ENCODE results near the gene SH3D19. TPM values are rescaled to one million over a fixed set of nuclear protein-coding genes. Genes with fewer than 3 reads are reported as not detected.

Gene SH3D19
- total RNA-seq, 1 donor from 2014 or later = 25.1 TPM

GRCh38 chr4:151206241-151207005 lies 119.0 kb downstream of the SH3D19 start:
- Mint-ChIP-seq H3K27me3 (ENCODE audit: low read depth) (no peaks in the 10 kb centered on the region), H3K9me3 (no peaks in the 10 kb centered on the region), H3K4me3 (no peak overlapping the region), H3K4me1 (peaks cover 31% of the 10 kb centered on the region), H3K27ac (ENCODE audit: unreplicated experiment) (peak overlapping the region; percentile 82), H3K36me3 (ENCODE audit: low read depth) (no peaks in the 10 kb centered on the region)
- no peak for TF ChIP-seq CTCF (conservative IDR thresholded peaks at IDR 0.05)
- DNase-seq (ENCODE audit: low read depth, low spot score) = no peak

DNA sequence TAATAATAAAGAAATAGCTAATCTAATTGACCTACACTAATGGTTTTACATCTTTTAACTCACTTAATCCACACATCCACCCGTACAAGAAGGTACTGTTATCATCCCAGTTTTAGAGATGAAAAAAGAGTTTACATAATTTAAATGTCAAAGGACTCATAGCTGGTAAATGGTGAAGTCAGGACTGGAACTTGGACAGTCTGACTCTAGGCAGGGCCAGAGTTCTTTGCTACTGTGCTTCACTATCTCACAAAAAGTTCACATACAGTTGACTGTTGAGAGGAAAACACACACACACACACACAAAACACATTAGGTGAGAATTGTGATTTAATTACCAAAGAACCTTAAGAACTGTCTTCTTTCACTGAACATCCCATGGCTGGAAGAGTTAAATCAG lies 119.7 kb downstream of the SH3D19 start:
- H3K36me3 Mint-ChIP-seq (ENCODE audit: low read depth) = no peaks in the 10 kb centered on the region
- no peak overlapping the region for H3K27ac Mint-ChIP-seq (ENCODE audit: unreplicated experiment)
- no peaks in the 10 kb centered on the region for H3K27me3 Mint-ChIP-seq (ENCODE audit: low read depth)
- peaks cover 33% of the 10 kb centered on the region for H3K4me1 Mint-ChIP-seq
- H3K4me3 Mint-ChIP-seq = no peak overlapping the region
- TF ChIP-seq CTCF (conservative IDR thresholded peaks at IDR 0.05) = no peak
- no peak for DNase-seq (ENCODE audit: low read depth, low spot score)
- no peaks in the 10 kb centered on the region for H3K9me3 Mint-ChIP-seq

DNA sequence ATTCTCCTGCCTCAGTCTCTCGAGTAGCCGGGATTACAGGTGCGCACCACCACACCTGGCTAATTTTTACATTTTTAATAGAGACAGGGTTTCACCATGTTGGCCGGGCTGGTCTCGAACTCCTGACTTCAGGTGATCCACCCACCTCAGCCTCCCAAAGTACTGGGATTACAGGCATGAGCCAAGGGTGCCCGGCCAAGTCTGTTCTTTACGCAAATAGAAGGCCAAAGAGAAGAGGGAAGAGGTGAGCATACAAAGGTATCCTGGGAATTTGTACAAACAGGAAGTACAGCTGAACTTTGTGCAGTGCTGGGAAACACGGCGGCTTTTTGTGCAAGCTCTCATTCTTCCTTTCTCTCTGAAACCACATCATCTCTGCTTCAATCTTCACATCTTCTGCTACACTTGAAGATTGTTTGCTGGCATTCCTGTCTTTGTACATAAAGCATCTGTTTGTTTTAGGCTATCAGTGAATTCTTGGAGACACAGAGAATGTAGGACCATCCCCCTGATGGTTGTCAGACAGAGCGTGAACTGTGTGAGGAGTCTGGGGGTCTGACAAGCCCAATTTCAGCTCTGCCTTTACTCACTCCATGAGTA lies 120.4 kb downstream of the SH3D19 start:
- Mint-ChIP-seq H3K27me3 (ENCODE audit: low read depth) (no peaks in the 10 kb centered on the region), H3K9me3 (no peaks in the 10 kb centered on the region), H3K36me3 (ENCODE audit: low read depth) (no peaks in the 10 kb centered on the region), H3K4me1 (peaks cover 40% of the 10 kb centered on the region), H3K27ac (ENCODE audit: unreplicated experiment) (peak overlapping the region; percentile 81), H3K4me3 (no peak overlapping the region)
- no peak for TF ChIP-seq CTCF (conservative IDR thresholded peaks at IDR 0.05)
- no peak for DNase-seq (ENCODE audit: low read depth, low spot score)

GRCh38 chr4:151202851-151203455 lies 122.5 kb downstream of the SH3D19 start:
- Mint-ChIP-seq H3K27me3 (ENCODE audit: low read depth) (no peaks in the 10 kb centered on the region), H3K27ac (ENCODE audit: unreplicated experiment) (no peak overlapping the region), H3K4me1 (peaks cover 58% of the 10 kb centered on the region)

GRCh38 chr4:151202381-151202780 lies 123.0 kb downstream of the SH3D19 start:
- no peak overlapping the region for H3K4me3 Mint-ChIP-seq
- H3K36me3 Mint-ChIP-seq (ENCODE audit: low read depth) = no peaks in the 10 kb centered on the region
- TF ChIP-seq CTCF (conservative IDR thresholded peaks at IDR 0.05) = no peak
- no peak for DNase-seq (ENCODE audit: low read depth, low spot score)
- H3K27me3 Mint-ChIP-seq (ENCODE audit: low read depth) = no peaks in the 10 kb centered on the region
- no peak overlapping the region for H3K27ac Mint-ChIP-seq (ENCODE audit: unreplicated experiment)
- no peaks in the 10 kb centered on the region for H3K9me3 Mint-ChIP-seq
- H3K4me1 Mint-ChIP-seq = peaks cover 58% of the 10 kb centered on the region

More at GRCh38 chr4:151202851-151203455, 122.5 kb downstream of the SH3D19 start:
- DNase-seq (ENCODE audit: low read depth, low spot score) = no peak
- TF ChIP-seq CTCF (conservative IDR thresholded peaks at IDR 0.05) = no peak
- Mint-ChIP-seq H3K9me3 (no peaks in the 10 kb centered on the region), H3K36me3 (ENCODE audit: low read depth) (no peaks in the 10 kb centered on the region), H3K4me3 (no peak overlapping the region)
